ENCODE measurements around the gene CYP46A1. TPM values are rescaled to one million over a fixed set of nuclear protein-coding genes. Genes with fewer than 3 reads are reported as not detected.
"Not testable (repeated sequence)": the region's sequence is repeated elsewhere in the genome, so short reads cannot be mapped to it uniquely, and the experiment has no call there.

CYP46A1 gene
- total RNA-seq, 1 experiment from 2014 or later = 0.59 TPM

- Mint-ChIP-seq H3K4me1 (peaks cover 27 to 28% of the 10 kb centered on the region in 2 experiments), H3K4me3 (no peak overlapping the region), H3K27me3 (ENCODE audit: low read depth) (no peaks in the 10 kb centered on the region; the same call in 1 of the 2 replicates), H3K27ac (no peak overlapping the region), H3K36me3 (ENCODE audit: insufficient read depth in 1 of 3, low read depth in 3 of 3) (peaks cover 0 to 4% (median 0%) of the 10 kb centered on the region in 3 experiments; a peak in 1 of 7 replicates), H3K9me3 (peaks cover 3 to 4% of the 10 kb centered on the region in 2 experiments; a peak in 3 of 5 replicates)
- Histone ChIP-seq H3K18ac (ENCODE audit: insufficient read length, low read depth, low read length) (no peak overlapping the region), H3K4me2 (ENCODE audit: insufficient read depth, insufficient read length, low read length) (no peak overlapping the region), H4K91ac (ENCODE audit: insufficient read length, low read depth, low read length) (no peak overlapping the region), H2AK5ac (ENCODE audit: insufficient read length, low read length) (no peak overlapping the region), H3K79me2 (ENCODE audit: insufficient read depth, low read length) (no peaks in the 10 kb centered on the region), H3K27me3 (ENCODE audit: insufficient read depth, low read length) (no peaks in the 10 kb centered on the region), H3K9ac (ENCODE audit: extremely low read depth, insufficient read length, low read length) (no peak overlapping the region), H2AFZ (ENCODE audit: low read length) (no peak overlapping the region), H3K23ac (ENCODE audit: insufficient read length, low read depth, low read length) (no peak overlapping the region), H2BK120ac (ENCODE audit: low read depth, low read length, poor library complexity, severe bottlenecking) (no peak overlapping the region), H4K20me1 (ENCODE audit: control insufficient read depth, insufficient read depth, insufficient read length) (no peaks in the 10 kb centered on the region), H3K9me3 (ENCODE audit: control insufficient read depth, low read depth, low read length) (no peaks in the 10 kb centered on the region), H3T11ph (ENCODE audit: low read length) (no peak overlapping the region), H3K4ac (ENCODE audit: low read depth, low read length) (no peak overlapping the region), H3K79me1 (ENCODE audit: insufficient read depth, low read depth, low read length, poor library complexity, severe bottlenecking) (no peaks in the 10 kb centered on the region), H2BK12ac (ENCODE audit: insufficient read length, low read depth, low read length) (no peak overlapping the region), H3K14ac (ENCODE audit: insufficient read depth, low read length) (no peak overlapping the region), H2BK15ac (ENCODE audit: low read depth, low read length) (no peak overlapping the region), H3K56ac (ENCODE audit: insufficient read length, low read depth, low read length) (no peak overlapping the region), H2BK5ac (ENCODE audit: insufficient read length, low read length) (no peak overlapping the region), H3K4me1 (ENCODE audit: insufficient read depth, low read length) (peaks cover 5% of the 10 kb centered on the region; the same call in 1 of the 2 replicates), H3K23me2 (ENCODE audit: insufficient read length, low read depth, low read length, poor library complexity, severe bottlenecking) (no peaks in the 10 kb centered on the region), H4K8ac (replicated peaks; ENCODE audit: insufficient read length, low read depth, low read length) (no peak overlapping the region), H3K27ac (ENCODE audit: insufficient read length, low read depth, low read length) (no peak overlapping the region), H2BK20ac (ENCODE audit: low read depth, low read length, poor library complexity, severe bottlenecking) (no peak overlapping the region), H4K5ac (ENCODE audit: insufficient read length, low read depth, low read length) (no peak overlapping the region)
- DNase-seq = no peak
- no CpG with 5 or more reads among the region's 5 CpGs for WGBS (ENCODE audit: extremely low coverage, insufficient read length, low lambda C conversion rate)
- TF ChIP-seq CTCF (conservative IDR thresholded peaks at IDR 0.05) = no peak
Observed at GRCh38 chr14:99760817-99761216, 76.7 kb downstream of the CYP46A1 start.

GRCh38 chr14:99762911-99763310 is 78.8 kb downstream of the CYP46A1 start:
- not testable (repeated sequence) for H3T11ph ChIP-seq (ENCODE audit: low read length); H3K79me2 ChIP-seq (ENCODE audit: insufficient read depth, low read length); H3K36me3 Mint-ChIP-seq (ENCODE audit: insufficient read depth in 1 of 3, low read depth in 3 of 3); H3K9me3 ChIP-seq (ENCODE audit: control insufficient read depth, low read depth, low read length); H3K14ac ChIP-seq (ENCODE audit: insufficient read depth, low read length); H4K5ac ChIP-seq (ENCODE audit: insufficient read length, low read depth, low read length); H3K9me3 Mint-ChIP-seq; H3K4ac ChIP-seq (ENCODE audit: low read depth, low read length); H3K79me1 ChIP-seq (ENCODE audit: insufficient read depth, low read depth, low read length, poor library complexity, severe bottlenecking); H2AK5ac ChIP-seq (ENCODE audit: insufficient read length, low read length); H2AFZ ChIP-seq (ENCODE audit: low read length); H4K20me1 ChIP-seq (ENCODE audit: control insufficient read depth, insufficient read depth, insufficient read length); H3K4me2 ChIP-seq (ENCODE audit: insufficient read depth, insufficient read length, low read length); H2BK12ac ChIP-seq (ENCODE audit: insufficient read length, low read depth, low read length); H3K27ac Mint-ChIP-seq; H2BK20ac ChIP-seq (ENCODE audit: low read depth, low read length, poor library complexity, severe bottlenecking); H2BK120ac ChIP-seq (ENCODE audit: low read depth, low read length, poor library complexity, severe bottlenecking); H3K4me3 Mint-ChIP-seq; H4K8ac ChIP-seq (replicated peaks; ENCODE audit: insufficient read length, low read depth, low read length); H3K4me1 ChIP-seq (ENCODE audit: insufficient read depth, low read length); H3K9ac ChIP-seq (ENCODE audit: extremely low read depth, insufficient read length, low read length); H3K27me3 Mint-ChIP-seq (ENCODE audit: low read depth); H3K18ac ChIP-seq (ENCODE audit: insufficient read length, low read depth, low read length); H2BK5ac ChIP-seq (ENCODE audit: insufficient read length, low read length); H3K27ac ChIP-seq (ENCODE audit: insufficient read length, low read depth, low read length); DNase-seq; H4K91ac ChIP-seq (ENCODE audit: insufficient read length, low read depth, low read length); H2BK15ac ChIP-seq (ENCODE audit: low read depth, low read length); H3K23ac ChIP-seq (ENCODE audit: insufficient read length, low read depth, low read length); H3K56ac ChIP-seq (ENCODE audit: insufficient read length, low read depth, low read length); H3K27me3 ChIP-seq (ENCODE audit: insufficient read depth, low read length); H3K23me2 ChIP-seq (ENCODE audit: insufficient read length, low read depth, low read length, poor library complexity, severe bottlenecking)
- no CpG with 5 or more reads among the region's 4 CpGs for WGBS (ENCODE audit: extremely low coverage, insufficient read length, low lambda C conversion rate)
- H3K4me1 Mint-ChIP-seq = peaks cover 30% of the 10 kb centered on the region in 2 experiments

All from H9 (cell line).